ENCODE results near the gene KLHL3.

DNA sequence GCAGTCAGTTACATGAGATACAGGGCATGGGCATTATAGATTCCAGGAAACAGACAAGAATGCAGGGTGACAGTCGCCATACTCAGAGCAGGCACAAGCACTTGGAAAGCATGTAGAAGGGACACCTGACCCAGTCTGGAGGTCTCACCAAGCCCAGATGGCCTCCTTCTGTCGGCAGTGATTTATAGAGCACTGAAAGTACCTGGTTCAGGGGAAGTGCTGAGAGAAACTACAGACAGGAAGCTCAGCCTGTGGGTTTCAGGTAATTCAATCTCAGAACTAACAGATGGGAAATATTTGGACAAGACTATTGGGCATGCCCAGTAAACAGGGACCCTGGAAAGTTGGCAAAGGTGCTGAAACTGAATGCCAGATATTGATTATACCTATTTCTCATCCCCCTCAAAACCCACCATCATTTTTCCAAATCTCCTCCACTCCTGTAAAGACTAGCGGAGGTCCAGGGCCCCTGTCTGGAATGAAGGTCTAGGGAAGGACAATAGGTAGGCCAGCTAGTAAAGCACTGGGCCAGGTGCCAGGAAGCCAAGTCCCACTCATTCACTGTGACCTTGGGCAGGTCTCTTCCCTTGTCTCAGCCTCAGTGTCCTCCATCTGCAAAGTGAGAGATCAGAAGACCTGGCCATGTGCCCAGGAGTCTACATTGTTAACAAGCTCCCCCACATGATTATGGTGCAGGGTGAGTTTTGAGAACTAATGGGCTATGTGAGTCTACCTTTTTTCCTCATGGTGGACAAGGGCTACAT, 26.9 kb downstream of the KLHL3 start:
- TF ChIP-seq, protein P1, sequence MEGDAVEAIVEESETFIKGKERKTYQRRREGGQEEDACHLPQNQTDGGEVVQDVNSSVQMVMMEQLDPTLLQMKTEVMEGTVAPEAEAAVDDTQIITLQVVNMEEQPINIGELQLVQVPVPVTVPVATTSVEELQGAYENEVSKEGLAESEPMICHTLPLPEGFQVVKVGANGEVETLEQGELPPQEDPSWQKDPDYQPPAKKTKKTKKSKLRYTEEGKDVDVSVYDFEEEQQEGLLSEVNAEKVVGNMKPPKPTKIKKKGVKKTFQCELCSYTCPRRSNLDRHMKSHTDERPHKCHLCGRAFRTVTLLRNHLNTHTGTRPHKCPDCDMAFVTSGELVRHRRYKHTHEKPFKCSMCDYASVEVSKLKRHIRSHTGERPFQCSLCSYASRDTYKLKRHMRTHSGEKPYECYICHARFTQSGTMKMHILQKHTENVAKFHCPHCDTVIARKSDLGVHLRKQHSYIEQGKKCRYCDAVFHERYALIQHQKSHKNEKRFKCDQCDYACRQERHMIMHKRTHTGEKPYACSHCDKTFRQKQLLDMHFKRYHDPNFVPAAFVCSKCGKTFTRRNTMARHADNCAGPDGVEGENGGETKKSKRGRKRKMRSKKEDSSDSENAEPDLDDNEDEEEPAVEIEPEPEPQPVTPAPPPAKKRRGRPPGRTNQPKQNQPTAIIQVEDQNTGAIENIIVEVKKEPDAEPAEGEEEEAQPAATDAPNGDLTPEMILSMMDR (IDR thresholded peaks at IDR 0.05): no peak
- no peak for TF ChIP-seq POLR2A (IDR thresholded peaks at IDR 0.05)
- TF ChIP-seq POLR2AphosphoS5 (IDR thresholded peaks at IDR 0.05): no peak

Measured in upper lobe of left lung (tissue), 4 donors.